GM19351 (cell line): ENCODE measurements around the gene ZNF197.
"Not testable (repeated sequence)": the region's sequence is repeated elsewhere in the genome, so short reads cannot be mapped to it uniquely, and the experiment has no call there.

ENCODE experiments used
- ATAC-seq: cut with Tn5 transposase; IDR thresholded peaks from one replicate; pipeline ENCODE4 v1.9.1; 2021; ENCODE audit warnings: mild to moderate bottlenecking, moderate library complexity; ENCODE audit not compliant: unreplicated experiment

ZNF197 gene

DNA sequence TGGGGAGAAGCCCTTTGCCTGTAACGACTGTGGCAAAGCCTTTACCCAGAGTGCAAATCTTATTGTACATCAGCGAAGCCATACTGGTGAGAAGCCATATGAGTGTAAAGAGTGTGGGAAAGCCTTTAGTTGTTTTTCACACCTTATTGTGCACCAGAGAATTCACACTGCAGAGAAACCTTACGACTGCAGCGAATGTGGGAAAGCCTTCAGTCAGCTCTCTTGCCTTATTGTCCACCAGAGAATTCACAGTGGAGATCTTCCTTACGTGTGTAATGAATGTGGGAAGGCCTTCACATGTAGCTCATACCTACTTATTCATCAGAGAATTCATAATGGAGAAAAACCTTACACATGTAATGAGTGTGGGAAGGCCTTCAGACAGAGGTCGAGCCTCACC, 34.6 kb downstream of the ZNF197 start:
- ATAC-seq = no peak

DNA sequence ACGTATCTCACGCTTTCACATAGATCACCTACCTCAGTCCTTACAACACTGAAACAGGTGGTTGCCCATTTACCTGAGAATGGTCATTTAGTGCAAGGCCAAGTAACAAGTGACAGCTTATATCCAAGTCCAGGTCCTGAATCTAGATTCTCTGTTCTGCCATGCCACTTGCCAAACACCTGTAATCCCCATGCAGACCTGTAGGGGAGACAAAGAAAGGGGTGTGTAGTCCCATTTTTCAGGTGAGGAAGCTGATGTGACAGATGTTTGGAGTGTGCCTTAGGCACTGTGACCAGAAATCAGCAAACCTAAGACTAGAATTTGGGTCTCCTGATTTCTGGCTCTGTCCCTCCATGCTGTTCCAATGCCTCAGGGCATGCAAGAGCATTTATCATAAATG, 36.4 kb downstream of the ZNF197 start:
- no peak for ATAC-seq

DNA sequence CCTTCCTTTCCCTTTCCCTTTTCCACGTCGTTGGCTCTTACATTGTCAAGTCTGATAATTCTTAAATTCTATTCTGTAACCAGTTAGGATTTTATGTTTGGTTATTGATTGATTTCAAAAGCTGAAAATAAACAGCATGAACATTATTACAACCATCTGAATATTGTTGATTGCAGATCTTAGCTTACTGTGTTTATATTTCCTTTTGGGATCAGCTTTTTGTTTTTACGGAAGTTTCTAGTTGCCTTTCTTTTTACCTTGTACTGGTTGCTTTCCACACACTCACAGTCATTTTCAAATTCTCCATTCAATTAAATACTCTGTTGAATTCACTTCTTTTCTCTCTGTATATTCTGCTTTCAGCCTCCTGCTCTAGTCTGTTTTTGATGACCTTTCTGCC, 40.3 kb downstream of the ZNF197 start:
- ATAC-seq = no peak

DNA sequence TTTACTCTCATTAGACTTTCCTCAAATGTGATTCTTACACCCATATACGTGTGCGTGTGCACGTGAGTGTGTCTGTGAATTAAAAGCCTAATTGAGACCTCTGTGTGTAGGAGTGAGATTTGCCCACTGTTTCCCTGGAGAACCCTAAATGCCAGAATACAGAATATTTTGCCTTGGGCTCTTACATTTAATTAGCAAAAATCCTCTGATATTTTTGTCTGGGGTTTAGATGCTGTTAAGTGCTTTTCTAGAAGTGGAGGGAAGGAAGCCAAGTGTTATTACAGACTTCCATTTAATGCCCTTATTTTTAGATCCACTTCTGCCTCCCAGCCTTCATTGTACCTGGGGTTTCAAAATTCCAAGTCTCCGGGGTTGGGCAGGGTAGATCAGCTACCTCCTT, 41.5 kb downstream of the ZNF197 start:
- no peak for ATAC-seq

DNA sequence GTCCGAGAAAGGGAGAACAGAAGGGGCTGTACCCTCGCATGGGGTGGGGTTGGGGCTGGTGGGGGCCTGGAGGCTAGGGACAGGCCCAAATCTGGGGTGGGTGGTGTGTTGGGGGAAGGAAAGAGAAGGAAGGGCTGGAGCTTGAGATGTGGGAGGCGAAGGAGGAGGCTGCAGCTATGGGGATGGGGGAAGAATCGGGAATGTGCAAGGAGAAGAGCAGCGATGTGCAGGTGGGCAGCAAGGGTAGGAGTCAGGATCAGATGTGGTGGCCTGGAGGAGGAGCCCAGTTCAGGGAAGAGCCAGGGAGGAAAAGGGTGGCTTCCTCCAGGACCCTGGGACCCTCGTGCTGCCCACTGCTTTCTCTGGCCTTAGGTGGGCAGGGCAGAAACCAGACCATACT, 44.9 kb downstream of the ZNF197 start:
- no peak for ATAC-seq

DNA sequence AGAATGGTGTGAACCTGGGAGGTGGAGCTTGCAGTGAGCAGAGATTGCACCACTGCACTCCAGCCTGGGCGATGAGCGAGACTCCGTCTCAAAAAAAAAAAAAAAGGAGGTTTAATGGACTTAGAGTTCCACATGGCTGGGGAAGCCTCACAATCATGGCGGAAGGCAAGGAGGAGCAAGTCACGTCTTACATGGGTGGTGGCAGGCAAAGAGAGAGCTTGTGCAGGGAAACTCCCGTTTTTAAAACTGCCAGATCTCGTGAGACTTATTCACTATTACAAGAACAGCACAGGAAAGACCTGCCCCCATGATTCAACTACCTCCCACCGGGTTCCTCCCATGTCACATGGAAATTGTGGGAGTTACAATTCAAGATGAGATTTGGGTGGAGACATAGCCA, 48.6 kb downstream of the ZNF197 start:
- ATAC-seq = not testable (repeated sequence)

DNA sequence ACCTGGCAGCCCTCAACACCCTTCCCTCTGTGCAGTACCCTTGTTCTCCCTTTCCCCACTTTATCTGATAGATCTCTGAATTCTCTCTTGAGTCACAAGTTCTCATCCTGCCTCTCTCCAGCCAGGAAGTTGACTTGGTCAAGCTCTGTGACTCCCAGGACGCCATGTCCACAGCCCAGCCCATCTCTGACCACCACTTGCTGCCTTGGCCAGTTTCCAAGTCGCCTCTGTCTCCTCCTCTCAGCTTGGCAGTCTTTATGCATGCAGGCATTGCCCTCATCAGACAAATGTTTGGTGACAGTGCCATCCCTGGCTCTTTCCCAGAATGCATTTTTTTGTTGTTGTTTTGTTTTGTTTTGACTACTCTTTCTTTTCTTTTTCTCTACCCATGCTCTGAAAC, 49.4 kb downstream of the ZNF197 start:
- ATAC-seq = no peak

DNA sequence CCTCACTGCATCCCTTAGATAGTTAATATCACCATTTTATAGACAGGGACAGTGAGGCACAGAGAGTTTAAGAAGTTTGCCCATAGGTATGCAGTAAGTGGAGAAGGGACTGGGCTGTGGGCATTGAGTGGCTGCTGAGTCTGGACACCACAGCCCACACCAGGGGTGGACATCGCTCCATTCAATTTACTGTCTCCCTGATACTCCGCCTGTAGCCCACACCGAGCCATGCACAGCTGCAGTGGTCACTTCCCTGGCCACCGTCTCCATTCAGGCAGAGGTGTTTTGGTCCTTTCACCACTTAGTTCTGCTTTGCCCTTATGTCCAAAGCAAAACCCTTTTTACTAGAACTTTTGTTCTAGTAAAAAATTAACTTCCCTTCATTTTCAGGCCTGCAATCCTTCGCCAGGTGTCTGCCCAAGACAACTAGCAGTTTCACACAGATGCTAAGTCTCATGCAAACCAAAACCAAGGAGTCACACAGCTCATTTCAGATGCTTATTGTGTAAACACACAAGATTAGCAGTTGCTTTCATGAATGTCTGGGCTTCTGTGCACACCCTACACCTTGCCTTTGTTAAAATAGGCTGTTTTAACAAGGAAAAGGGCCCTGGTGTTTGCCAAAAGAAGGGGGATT, 53.8 kb downstream of the ZNF197 start:
- no peak for ATAC-seq

DNA sequence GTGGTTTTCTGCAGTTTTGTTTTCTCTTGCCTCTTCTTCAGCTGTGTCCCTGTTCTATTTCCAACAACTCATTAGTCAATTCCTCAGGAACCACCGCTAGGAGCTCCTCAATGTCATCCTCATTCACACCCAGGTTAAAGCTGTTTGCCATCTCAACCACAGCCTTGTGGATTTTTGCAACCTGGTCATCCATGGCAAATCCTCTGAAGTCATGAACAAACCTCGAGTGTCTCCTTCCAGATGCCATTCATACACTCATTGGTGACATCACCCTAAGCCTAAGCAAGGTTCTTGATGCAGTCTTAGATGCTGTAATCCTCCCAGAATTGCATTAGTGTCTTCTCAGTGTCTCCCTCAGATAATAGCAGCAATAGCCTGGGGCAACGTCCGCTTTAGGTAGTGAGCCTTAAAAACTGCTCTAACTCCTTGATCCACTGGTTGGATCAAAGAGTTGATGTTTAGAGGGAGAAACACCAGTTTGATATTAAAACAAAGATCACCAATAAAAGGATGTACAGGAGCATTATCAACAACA, 56.2 kb downstream of the ZNF197 start:
- ATAC-seq = no peak

DNA sequence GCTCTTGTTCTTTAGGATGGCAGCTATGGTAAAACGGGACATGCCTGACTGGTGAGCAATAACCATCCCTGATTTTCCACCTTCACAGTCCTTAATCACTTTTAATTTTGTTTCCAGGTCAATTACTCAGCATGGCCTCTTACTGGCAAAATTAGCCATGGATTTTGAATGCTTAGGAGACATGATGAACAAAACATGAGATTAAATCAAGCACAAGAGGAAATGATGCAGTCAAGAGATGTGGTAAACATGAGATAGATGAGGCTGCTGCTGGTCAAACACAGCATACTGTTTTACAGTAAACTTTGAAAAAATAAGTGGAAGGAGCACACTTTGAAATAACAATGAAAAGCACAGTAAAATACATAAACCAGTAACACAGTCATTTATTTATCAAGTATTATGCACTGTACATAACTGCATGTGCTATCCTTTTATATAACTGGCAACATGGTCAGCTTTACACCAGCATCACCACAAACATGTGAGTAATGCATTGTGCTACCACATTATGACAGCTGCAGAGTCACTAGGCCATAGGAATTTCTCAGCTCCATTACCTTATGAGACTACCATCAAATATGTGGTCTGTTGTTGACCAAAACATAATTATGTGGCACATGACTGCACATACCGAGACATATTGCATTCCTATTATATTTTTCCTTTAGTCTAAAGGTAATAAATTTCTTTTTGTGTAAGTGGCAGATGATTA, 57.5 kb downstream of the ZNF197 start:
- no peak for ATAC-seq

DNA sequence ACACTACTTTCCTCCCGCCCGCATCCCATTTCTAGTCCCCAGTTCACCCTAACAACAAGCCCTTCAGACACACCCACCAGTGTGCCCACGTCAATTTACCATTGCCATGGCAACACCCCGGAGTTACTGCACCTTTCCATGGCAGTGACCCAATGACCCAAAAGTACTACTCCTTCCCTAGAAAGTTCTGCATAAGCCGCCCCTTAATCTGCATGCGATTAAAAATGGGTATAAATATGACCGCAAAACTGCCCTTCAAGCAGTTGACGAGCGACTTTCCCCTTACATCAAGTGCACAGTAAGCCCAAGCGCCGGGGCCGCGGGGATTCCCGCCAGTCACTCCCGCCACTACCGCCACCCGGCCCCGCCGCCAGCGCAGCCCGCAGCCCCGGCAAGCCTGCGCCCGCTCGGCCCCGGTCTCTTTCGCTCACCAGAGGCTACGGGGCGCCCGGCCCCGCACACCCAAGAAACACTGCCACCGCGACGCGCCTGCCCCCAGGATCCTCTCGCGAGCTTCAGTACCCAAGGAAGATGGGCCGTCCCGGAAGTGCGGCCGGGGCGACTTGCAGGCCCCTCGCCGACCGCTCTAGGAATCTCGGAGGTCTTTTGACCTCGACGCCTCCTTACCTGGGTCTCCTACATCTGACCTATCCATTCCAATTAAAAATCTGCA, 60.4 kb downstream of the ZNF197 start:
- peak; percentile 83 for ATAC-seq

DNA sequence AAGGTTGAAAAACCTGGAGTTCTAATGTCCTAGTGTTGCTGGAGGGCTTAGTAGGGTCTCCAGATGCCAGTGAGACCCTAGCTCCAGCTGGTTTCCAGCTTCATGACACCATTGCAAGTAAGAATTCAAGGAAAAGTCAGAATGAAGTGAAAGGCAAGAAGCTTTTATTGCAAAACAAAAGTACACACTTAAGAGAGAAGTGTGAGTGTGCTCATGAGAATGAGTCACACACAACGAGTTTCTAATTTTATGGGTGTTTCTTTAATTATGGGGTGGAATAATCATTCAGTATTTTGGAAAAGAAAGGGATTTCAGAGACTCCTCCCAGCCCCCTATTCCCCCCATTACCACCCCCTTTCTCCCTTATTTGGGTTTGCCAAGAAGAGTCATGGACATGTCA, 63.1 kb downstream of the ZNF197 start:
- ATAC-seq = no peak
